GM21515 (cell line): Measurements from ENCODE around the gene MAML2.
"Not testable (repeated sequence)": the region's sequence is repeated elsewhere in the genome, so short reads cannot be mapped to it uniquely, and the experiment has no call there.

ENCODE experiments used
- ATAC-seq: cut with Tn5 transposase; IDR thresholded peaks from one replicate; pipeline ENCODE4 v1.9.1; 2021; ENCODE audit not compliant: unreplicated experiment

The MAML2 gene

GRCh38 chr11:96193745-96194443 is 149.1 kb downstream of the MAML2 start:
- ATAC-seq = no peak

- no peak for ATAC-seq
Measured at GRCh38 chr11:96191752-96192151, 151.2 kb downstream of the MAML2 start.

DNA sequence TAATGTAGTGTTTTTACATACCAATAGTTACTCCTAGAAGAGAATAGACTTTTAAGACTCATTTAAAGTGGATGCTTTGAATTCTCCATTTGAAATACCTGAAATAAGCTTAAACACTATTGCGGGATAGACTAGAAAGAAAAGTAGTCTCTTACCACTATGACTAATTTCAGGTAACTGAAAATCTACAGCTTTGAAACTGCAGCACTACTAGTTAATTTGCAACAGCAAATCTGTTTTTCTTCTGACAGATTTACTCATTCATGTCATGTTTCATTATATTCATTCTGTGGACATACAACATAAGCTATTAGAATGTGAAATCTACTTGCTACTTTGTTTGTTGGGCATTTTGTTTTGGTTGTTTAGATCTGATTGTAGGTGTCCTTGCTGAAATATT is 153.6 kb downstream of the MAML2 start:
- ATAC-seq = peak; percentile 34

- ATAC-seq = peak; percentile 50
Measured at GRCh38 chr11:96188243-96189006, 154.6 kb downstream of the MAML2 start.

DNA sequence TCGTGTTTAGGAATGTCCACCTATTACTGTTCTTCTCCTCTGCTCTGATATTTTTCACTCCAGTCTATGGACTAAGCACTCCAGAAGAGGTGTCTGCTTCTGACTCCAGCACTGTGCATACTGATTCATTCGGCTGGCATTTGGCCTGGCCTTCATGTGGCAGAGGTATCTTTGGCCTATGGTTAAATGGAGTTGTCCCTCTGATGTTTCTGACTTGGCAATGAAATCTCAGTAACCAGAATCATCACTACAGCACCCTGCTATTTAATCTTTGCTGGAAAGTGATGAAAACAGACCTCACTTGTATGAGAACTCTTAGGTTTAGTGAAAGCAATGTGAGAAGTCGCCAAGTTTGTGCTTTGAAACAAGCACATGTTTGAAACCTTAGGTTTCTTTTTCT is 155.2 kb downstream of the MAML2 start:
- no peak for ATAC-seq

GRCh38 chr11:96186806-96187205 is 156.2 kb downstream of the MAML2 start:
- ATAC-seq = no peak

DNA sequence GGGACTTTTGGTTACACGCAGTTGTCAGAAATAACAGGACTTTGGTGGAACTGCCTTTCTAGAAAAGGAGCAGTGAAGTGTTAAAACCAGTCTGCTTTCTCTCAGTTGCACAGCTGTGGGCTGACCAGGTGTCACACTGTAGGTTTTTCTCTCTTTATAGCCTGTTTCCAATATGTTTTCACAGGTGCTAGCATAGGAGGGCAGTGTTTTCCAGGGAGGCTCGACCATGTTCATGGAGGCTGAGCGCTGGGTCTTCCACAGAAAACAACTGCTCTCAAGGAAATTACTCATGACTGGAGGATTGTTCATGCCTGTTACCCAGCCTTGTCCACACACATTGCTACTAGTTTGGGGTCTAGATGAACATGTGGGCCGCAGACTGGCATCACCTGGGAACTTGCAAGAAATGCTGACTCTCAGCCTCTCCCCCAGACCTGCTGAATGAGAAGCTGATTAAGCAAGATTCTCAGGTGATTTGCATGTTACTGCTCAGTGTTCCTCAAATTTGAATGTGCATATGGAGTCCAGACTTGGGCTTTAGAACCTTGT is 157.7 kb downstream of the MAML2 start:
- ATAC-seq = peak; percentile 73

- not testable (repeated sequence) for ATAC-seq
Measured at GRCh38 chr11:96180937-96181336, 162.1 kb downstream of the MAML2 start.

DNA sequence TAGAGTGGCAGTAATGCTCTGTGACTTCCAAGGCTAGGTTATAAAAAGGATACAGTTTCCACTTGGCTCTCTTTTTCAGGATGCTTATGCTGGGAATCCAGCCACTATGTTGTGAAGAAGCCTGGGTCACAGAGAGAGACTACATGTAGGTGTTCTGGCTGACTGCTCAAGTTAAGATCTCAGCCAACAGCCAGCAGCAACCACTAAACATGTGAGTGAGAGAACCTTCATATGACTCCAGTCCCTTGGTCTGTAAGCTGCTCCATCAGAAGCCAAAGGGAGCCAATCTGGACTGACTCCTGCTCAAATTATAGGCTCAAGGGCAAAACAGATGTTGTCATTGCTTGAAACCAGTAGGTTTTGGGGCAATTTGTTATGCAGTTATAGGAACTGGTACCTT is 162.7 kb downstream of the MAML2 start:
- ATAC-seq = no peak

GRCh38 chr11:96179905-96180304 is 163.1 kb downstream of the MAML2 start:
- ATAC-seq = no peak

GRCh38 chr11:96178887-96179279 is 164.1 kb downstream of the MAML2 start:
- no peak for ATAC-seq

DNA sequence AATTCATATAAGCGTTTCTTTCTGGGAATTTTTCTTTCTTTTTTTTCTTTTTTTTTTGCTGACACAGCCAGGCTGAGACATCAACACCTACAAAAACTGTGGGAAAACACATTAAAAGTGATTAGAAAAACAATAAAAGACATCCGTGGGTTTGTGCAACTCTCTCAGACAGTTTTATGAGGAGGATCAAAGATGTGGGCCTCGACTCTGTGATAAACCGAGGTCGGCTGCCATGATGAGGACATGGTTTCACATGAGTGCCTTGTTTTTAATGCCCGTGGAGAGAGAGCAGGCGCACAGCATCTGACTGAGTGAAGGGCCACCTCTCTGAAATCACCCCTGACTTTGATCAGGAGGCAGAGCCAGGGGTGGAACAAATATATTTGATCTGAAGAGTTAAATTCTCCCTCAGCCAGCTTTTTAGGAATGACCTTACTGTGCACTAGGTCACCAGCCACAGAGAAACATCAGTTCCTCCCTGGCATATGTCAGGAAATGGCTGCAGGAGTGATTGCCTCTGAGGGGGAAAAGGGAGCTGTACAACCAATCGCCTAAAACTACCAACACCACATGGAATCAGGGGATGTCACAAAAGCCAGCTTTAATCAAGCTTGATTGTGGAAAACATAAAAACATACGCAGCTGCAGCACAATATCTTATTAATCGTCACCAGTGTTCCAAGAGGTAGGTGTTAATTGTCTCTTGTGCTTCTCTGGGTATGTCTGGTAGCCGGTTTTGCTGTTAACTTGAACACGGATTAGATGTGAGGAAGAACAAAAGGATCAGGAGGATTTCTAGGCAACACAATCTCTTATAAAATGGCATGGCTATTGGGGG is 164.7 kb downstream of the MAML2 start:
- ATAC-seq = no peak

DNA sequence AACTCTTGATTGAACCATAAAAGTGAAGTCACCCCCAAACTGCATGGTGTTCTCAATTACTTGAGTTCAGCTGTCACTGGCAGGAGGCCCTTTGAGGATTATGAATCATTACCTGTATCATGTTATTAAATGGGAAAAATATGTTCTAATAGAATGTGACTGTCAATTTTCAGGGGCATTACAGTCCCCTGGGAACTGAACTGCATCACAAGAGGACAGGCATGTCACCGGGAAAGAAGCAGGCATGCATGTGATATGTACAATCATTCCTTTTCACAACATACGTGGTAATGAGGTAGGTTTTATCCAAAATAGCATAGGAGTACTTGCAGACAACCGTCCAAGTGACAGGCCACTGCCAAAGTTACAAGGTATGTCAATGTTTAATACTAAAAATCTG is 165.8 kb downstream of the MAML2 start:
- ATAC-seq = no peak

GRCh38 chr11:96173906-96174305 is 169.1 kb downstream of the MAML2 start:
- no peak for ATAC-seq

GRCh38 chr11:96173422-96173821 is 169.6 kb downstream of the MAML2 start:
- no peak for ATAC-seq

DNA sequence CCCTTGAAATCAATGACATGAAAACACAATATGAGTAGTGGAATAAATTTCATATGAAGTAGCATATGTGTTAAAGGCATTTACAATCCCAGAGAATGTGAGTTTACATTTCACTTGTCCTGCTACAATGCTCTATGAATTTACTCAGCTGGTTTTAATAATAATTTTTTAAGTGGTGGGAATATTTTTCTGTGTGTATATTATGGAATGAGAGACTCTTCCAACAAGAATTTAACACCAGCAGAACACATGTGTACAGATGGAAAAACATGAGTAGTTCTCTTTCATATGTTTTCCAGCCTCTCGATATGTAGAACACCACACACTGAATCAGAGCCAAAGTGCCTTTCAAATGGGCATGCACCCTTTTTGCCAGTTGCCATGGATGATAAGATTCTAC is 170.4 kb downstream of the MAML2 start:
- no peak for ATAC-seq

DNA sequence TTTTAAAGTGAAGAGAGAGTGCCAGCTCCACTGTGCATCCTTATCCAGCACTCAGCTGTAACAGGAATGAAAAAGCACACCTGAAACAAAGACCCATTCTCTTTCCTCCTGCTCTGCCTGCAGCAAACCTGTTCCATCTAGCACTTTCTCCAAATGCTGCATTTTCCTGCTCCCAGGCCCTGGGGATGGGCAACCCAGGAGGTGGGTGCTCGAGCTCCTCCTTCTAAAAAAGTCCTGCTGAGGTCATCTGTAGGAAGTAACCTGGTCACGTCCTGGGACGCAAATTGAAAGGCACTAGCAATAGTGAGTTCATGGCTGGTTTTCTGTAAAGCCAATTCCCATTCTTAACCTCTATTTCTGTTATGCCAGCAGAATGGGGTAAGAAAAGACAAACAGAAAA is 173.7 kb downstream of the MAML2 start:
- no peak for ATAC-seq

DNA sequence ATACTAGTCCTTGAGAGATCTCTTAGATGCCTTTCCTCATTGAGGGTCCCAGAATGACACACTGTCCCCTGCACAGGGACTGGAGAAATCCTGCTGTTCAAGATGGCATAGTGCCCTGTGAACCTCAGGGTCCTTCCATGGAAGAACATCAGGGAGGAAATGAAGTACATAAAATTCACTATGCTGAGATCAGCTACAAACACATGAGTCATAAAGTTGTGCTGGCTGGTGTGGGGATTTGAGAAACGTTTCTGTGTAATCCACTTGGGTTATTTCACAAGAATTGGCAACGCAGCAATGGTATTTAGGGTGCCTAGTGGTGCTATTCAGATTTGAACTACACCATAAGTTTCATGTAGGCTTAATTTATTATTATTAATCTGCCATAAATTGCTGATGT is 174.4 kb downstream of the MAML2 start:
- ATAC-seq = no peak

DNA sequence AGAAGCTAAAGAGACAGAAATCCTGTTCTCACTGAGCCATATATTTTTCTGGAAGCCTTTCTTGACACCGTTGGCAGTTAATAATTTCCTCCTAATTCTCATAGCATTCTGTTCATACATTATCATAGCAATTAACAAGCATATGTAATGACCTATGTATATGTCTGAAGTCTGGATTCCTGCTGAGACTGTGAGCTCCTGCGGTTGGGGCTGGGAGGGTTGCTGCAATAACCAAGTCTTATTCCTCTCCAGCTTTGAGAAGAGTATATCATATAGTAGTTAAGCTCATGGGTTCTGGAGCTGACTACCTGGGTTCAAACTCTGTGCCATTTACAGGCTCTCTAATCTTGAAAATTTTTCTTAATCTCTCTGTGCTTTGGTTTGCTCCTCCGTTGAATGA is 175.2 kb downstream of the MAML2 start:
- no peak for ATAC-seq

GRCh38 chr11:96167203-96167758 is 175.7 kb downstream of the MAML2 start:
- ATAC-seq = no peak

GRCh38 chr11:96162816-96163499 is 180.0 kb downstream of the MAML2 start:
- ATAC-seq = no peak
